MM.1S (cell line): ENCODE data around the gene ZNF521.

Source experiments
- CTCF ChIP-seq: fragments of 300-600 bp; sonication (generic); IDR thresholded peaks from 2 replicates; pipeline ENCODE4 v1.5.1; 2016; ENCODE audit warnings: antibody characterized with exemption, low read length, mixed read lengths
- EZH2 ChIP-seq: fragments of 300-600 bp; sonication (generic); optimal IDR thresholded peaks from 2 replicates; pipeline ENCODE3; 2017; ENCODE audit warnings: low read depth, mild to moderate bottlenecking, antibody characterized with exemption, low read length, mixed read lengths

- TF ChIP-seq CTCF (no peak), EZH2 (no peak)
Observed at GRCh38 chr18:25340762-25341161, 11.2 kb downstream of the ZNF521 start.
